K562 (cell line): ENCODE measurements around the gene ERLEC1. TPM values are rescaled to one million over a fixed set of nuclear protein-coding genes. Genes with fewer than 3 reads are reported as not detected.

ENCODE experiments used
- CAMTA2 ChIP-seq: fragments of 250-450 bp; sonication (Bioruptor Pico); conservative IDR thresholded peaks from 2 replicates; pipeline ENCODE4 v1.5.1; 2022
- CHD2 ChIP-seq: IDR thresholded peaks from 2 replicates; pipeline ENCODE4 v1.6.1; 2011; ENCODE audit warnings: low read depth, low read length
- DMBX1 ChIP-seq: fragments of 250-450 bp; sonication (Bioruptor Pico); IDR thresholded peaks from 2 replicates; pipeline ENCODE4 v1.8.0; 2022; ENCODE audit warnings: inconsistent platforms, mild to moderate bottlenecking, moderate library complexity, borderline replicate concordance
- ERF ChIP-seq: fragments of 450-650 bp; formaldehyde crosslinking; IDR thresholded peaks from 2 replicates; pipeline ENCODE4 v1.4.0; 2020; ENCODE audit warnings: mild to moderate bottlenecking, mixed read lengths
- HMG20A ChIP-seq: fragments of 450-650 bp; formaldehyde crosslinking; conservative IDR thresholded peaks from 2 replicates; pipeline ENCODE4 v1.4.0; 2020; ENCODE audit warnings: mild to moderate bottlenecking, mixed read lengths
- HMG20B ChIP-seq: fragments of 250-450 bp; sonication (Bioruptor Pico); IDR thresholded peaks from 2 replicates; pipeline ENCODE4 v1.5.0; 2021; ENCODE audit warnings: mild to moderate bottlenecking
- HSF4 ChIP-seq: fragments of 250-450 bp; sonication (Bioruptor Pico); IDR thresholded peaks from 2 replicates; pipeline ENCODE4 v2.1.2; 2022; ENCODE audit warnings: mild to moderate bottlenecking, moderate library complexity, borderline replicate concordance
- MXI1 ChIP-seq: IDR thresholded peaks from 2 replicates; pipeline ENCODE4 v1.6.1; 2011; ENCODE audit warnings: low read depth, mild to moderate bottlenecking, improper control_type of control experiment, low read length
- NFE2L1 ChIP-seq: fragments of 450-650 bp; IDR thresholded peaks from 2 replicates; pipeline ENCODE4 v1.6.1; 2016; ENCODE audit warnings: missing genetic modification characterization, low read depth, mild to moderate bottlenecking, missing compliant biosample characterization, moderate library complexity, borderline replicate concordance
- PYGO2 ChIP-seq: fragments of 450-650 bp; IDR thresholded peaks from 2 replicates; pipeline ENCODE4 v1.6.1; 2016; ENCODE audit warnings: mild to moderate bottlenecking, missing genetic modification characterization, moderate library complexity, missing compliant biosample characterization
- RUNX1 ChIP-seq: sonication (generic); IDR thresholded peaks from 2 replicates; pipeline ENCODE4 v1.6.1; 2016; ENCODE audit warnings: antibody characterized with exemption, low read depth
- ZFP1 ChIP-seq: fragments of 450-650 bp; formaldehyde crosslinking; IDR thresholded peaks from 2 replicates; pipeline ENCODE4 v1.4.0; 2020; ENCODE audit warnings: mild to moderate bottlenecking, mixed read lengths
- ZNF707 ChIP-seq: fragments of 250-450 bp; sonication (Bioruptor Pico); conservative IDR thresholded peaks from 2 replicates; pipeline ENCODE4 v1.8.0; 2022; ENCODE audit warnings: inconsistent platforms, mild to moderate bottlenecking, moderate library complexity
- polyA plus RNA-seq, 8 experiments: library from polyadenylated mRNA; depleted of rRNA in 4 of 8; stranded (reverse) in 5 of 8; unstranded in 3 of 8; fragments of >200 nt; fragmentation: Nextera tagmentation in 2 of 8; fragmentation: Illumina TruSeq in 1 of 8; extraction: Ambion mirVana in 2 of 8; extraction: Trizol in 1 of 8; gene quantifications; 2 replicates each; pipeline versions ENCODE4 v1.2.1 to v1.2.3, GENCODE V29; 2011 to 2014; ENCODE audit warnings: inconsistent platforms in 1 of 8, missing spikeins in 1 of 8
- total RNA-seq, 7 experiments: library from RNA; depleted of rRNA in 6 of 7; stranded (reverse); fragments of >200 nt in 6 of 7; fragmentation: Illumina TruSeq in 2 of 7; extraction: Trizol in 2 of 7; gene quantifications; 2 replicates each; pipeline versions ENCODE4 v1.2.1 to v1.2.3, GENCODE V29; 2011 to 2021; ENCODE audit warnings: low replicate concordance in 1 of 7
- TF ChIP-seq, protein P1 (sequence below): sonication (generic); formaldehyde crosslinking; IDR thresholded peaks from 2 replicates; pipeline ENCODE4 v1.4.0; 2020; ENCODE audit warnings: mild to moderate bottlenecking, missing genetic modification reagents
- TF ChIP-seq, protein P2 (sequence below): fragments of 450-650 bp; IDR thresholded peaks from 2 replicates; pipeline ENCODE4 v1.6.1; 2016; ENCODE audit warnings: missing biosample characterization, missing genetic modification characterization
- TF ChIP-seq, protein P3 (sequence below): fragments of 450-650 bp; formaldehyde crosslinking; IDR thresholded peaks from 2 replicates; pipeline ENCODE4 v1.4.0; 2020; ENCODE audit warnings: mild to moderate bottlenecking, mixed read lengths
- TF ChIP-seq, protein P4 (sequence below): IDR thresholded peaks from 2 replicates; pipeline ENCODE4 v1.6.1; 2016; ENCODE audit warnings: missing genetic modification characterization, missing compliant biosample characterization
- TF ChIP-seq, protein P5 (sequence below): fragments of 450-650 bp; formaldehyde crosslinking; IDR thresholded peaks from 2 replicates; pipeline ENCODE4 v1.4.0; 2022; ENCODE audit warnings: missing genetic modification characterization
- TF ChIP-seq, protein P6 (sequence below): fragments of 250-450 bp; sonication (Bioruptor Pico); IDR thresholded peaks from 2 replicates; pipeline ENCODE4 v1.9.0; 2021; ENCODE audit warnings: mild to moderate bottlenecking, inconsistent platforms

Gene ERLEC1
- total and polyA plus RNA-seq, 9 of the 15 experiments (the other 6 are each of a cell fraction or from before 2014, with no cell fraction given): 12.0 to 41.6 (median 30.6) TPM

DNA sequence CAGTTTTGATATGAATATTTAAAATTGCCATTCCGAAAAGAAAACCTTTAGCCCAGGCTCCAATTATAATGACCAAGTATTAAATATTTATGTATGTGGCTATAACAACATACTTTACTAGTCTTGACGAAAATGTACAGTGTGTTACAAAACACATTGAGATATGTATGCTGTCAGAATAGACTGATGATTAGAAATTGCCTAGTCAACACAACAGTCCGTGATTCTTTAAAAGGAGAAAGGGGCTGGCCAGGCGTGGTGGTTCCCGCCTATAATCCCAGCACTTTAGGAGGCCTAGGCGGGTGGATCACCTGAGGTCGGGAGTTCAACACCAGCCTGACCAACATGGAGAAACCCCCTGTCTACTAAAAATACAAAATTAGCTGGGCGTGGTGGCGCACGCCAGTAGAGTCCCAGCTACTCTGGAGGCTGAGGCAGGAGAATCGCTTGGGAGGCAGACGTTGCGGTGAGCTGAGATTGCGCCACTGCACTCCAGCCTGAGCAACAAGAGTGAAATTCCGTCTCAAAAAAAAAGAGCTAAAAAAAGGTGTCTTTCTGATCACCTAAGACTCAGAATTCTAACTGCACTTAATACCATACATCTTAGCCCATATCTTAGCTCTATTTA lies 17.4 kb upstream of the ERLEC1 start (continued):
- TF ChIP-seq, protein P1, sequence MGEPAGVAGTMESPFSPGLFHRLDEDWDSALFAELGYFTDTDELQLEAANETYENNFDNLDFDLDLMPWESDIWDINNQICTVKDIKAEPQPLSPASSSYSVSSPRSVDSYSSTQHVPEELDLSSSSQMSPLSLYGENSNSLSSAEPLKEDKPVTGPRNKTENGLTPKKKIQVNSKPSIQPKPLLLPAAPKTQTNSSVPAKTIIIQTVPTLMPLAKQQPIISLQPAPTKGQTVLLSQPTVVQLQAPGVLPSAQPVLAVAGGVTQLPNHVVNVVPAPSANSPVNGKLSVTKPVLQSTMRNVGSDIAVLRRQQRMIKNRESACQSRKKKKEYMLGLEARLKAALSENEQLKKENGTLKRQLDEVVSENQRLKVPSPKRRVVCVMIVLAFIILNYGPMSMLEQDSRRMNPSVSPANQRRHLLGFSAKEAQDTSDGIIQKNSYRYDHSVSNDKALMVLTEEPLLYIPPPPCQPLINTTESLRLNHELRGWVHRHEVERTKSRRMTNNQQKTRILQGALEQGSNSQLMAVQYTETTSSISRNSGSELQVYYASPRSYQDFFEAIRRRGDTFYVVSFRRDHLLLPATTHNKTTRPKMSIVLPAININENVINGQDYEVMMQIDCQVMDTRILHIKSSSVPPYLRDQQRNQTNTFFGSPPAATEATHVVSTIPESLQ (CRISPR knock-in tag): no peak
- TF ChIP-seq DMBX1 (CRISPR knock-in tag) (no peak), NFE2L1 (tag) (no peak), RUNX1 (no peak), CAMTA2 (no peak), HMG20B (CRISPR knock-in tag) (no peak), ZNF707 (CRISPR knock-in tag) (no peak), ERF (CRISPR knock-in tag) (no peak), MXI1 (no peak), PYGO2 (tag) (no peak), ZFP1 (no peak), CHD2 (no peak), HMG20A (CRISPR knock-in tag) (no peak), HSF4 (CRISPR knock-in tag) (no peak)
- TF ChIP-seq, protein P2, sequence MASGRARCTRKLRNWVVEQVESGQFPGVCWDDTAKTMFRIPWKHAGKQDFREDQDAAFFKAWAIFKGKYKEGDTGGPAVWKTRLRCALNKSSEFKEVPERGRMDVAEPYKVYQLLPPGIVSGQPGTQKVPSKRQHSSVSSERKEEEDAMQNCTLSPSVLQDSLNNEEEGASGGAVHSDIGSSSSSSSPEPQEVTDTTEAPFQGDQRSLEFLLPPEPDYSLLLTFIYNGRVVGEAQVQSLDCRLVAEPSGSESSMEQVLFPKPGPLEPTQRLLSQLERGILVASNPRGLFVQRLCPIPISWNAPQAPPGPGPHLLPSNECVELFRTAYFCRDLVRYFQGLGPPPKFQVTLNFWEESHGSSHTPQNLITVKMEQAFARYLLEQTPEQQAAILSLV (tag): no peak
- TF ChIP-seq, protein P3, sequence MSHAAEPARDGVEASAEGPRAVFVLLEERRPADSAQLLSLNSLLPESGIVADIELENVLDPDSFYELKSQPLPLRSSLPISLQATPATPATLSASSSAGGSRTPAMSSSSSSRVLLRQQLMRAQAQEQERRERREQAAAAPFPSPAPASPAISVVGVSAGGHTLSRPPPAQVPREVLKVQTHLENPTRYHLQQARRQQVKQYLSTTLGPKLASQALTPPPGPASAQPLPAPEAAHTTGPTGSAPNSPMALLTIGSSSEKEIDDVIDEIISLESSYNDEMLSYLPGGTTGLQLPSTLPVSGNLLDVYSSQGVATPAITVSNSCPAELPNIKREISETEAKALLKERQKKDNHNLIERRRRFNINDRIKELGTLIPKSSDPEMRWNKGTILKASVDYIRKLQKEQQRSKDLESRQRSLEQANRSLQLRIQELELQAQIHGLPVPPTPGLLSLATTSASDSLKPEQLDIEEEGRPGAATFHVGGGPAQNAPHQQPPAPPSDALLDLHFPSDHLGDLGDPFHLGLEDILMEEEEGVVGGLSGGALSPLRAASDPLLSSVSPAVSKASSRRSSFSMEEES (CRISPR knock-in tag): no peak
- TF ChIP-seq, protein P4, sequence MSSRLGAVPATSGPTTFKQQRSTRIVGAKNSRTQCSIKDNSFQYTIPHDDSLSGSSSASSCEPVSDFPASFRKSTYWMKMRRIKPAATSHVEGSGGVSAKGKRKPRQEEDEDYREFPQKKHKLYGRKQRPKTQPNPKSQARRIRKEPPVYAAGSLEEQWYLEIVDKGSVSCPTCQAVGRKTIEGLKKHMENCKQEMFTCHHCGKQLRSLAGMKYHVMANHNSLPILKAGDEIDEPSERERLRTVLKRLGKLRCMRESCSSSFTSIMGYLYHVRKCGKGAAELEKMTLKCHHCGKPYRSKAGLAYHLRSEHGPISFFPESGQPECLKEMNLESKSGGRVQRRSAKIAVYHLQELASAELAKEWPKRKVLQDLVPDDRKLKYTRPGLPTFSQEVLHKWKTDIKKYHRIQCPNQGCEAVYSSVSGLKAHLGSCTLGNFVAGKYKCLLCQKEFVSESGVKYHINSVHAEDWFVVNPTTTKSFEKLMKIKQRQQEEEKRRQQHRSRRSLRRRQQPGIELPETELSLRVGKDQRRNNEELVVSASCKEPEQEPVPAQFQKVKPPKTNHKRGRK (tag): no peak
- TF ChIP-seq, protein P5, sequence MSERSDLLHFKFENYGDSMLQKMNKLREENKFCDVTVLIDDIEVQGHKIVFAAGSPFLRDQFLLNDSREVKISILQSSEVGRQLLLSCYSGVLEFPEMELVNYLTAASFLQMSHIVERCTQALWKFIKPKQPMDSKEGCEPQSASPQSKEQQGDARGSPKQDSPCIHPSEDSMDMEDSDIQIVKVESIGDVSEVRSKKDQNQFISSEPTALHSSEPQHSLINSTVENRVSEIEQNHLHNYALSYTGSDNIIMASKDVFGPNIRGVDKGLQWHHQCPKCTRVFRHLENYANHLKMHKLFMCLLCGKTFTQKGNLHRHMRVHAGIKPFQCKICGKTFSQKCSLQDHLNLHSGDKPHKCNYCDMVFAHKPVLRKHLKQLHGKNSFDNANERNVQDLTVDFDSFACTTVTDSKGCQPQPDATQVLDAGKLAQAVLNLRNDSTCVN (CRISPR knock-in tag): no peak
- TF ChIP-seq, protein P6, sequence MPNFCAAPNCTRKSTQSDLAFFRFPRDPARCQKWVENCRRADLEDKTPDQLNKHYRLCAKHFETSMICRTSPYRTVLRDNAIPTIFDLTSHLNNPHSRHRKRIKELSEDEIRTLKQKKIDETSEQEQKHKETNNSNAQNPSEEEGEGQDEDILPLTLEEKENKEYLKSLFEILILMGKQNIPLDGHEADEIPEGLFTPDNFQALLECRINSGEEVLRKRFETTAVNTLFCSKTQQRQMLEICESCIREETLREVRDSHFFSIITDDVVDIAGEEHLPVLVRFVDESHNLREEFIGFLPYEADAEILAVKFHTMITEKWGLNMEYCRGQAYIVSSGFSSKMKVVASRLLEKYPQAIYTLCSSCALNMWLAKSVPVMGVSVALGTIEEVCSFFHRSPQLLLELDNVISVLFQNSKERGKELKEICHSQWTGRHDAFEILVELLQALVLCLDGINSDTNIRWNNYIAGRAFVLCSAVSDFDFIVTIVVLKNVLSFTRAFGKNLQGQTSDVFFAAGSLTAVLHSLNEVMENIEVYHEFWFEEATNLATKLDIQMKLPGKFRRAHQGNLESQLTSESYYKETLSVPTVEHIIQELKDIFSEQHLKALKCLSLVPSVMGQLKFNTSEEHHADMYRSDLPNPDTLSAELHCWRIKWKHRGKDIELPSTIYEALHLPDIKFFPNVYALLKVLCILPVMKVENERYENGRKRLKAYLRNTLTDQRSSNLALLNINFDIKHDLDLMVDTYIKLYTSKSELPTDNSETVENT: no peak
